ENCODE data around the gene MAP3K20.
"Not testable (repeated sequence)": the region's sequence is repeated elsewhere in the genome, so short reads cannot be mapped to it uniquely, and the experiment has no call there.

MAP3K20 gene

GRCh38 chr2:173128132-173128531 lies 52.5 kb downstream of the MAP3K20 start:
- DNase-seq = not testable (repeated sequence)

- DNase-seq = no peak
These were observed 55.1 kb downstream of the MAP3K20 start for GRCh38 chr2:173130496-173131465.

GRCh38 chr2:173132531-173132930 lies 56.9 kb downstream of the MAP3K20 start:
- DNase-seq = no peak

- DNase-seq = no peak
These were observed 59.1 kb downstream of the MAP3K20 start for GRCh38 chr2:173134703-173135102.

GRCh38 chr2:173136067-173136466 lies 60.4 kb downstream of the MAP3K20 start:
- DNase-seq = no peak

GRCh38 chr2:173136599-173136998 lies 61.0 kb downstream of the MAP3K20 start:
- DNase-seq = no peak

- no peak for DNase-seq
These were observed 62.0 kb downstream of the MAP3K20 start for GRCh38 chr2:173137610-173138009.

- DNase-seq = no peak
These were observed 63.3 kb downstream of the MAP3K20 start for GRCh38 chr2:173138962-173139361.

GRCh38 chr2:173141666-173142065 lies 66.0 kb downstream of the MAP3K20 start:
- no peak for DNase-seq

- DNase-seq = no peak
These were observed 69.8 kb downstream of the MAP3K20 start for GRCh38 chr2:173145454-173145853.

- DNase-seq = no peak
These were observed 70.9 kb downstream of the MAP3K20 start for GRCh38 chr2:173146590-173146989.

GRCh38 chr2:173148520-173148919 lies 72.9 kb downstream of the MAP3K20 start:
- DNase-seq = no peak

- DNase-seq = no peak
These were observed 73.8 kb downstream of the MAP3K20 start for GRCh38 chr2:173149491-173149890.

- no peak for DNase-seq
These were observed 74.4 kb downstream of the MAP3K20 start for GRCh38 chr2:173150087-173150486.

GRCh38 chr2:173150963-173151362 lies 75.3 kb downstream of the MAP3K20 start:
- DNase-seq = no peak

- DNase-seq = no peak
These were observed 76.2 kb downstream of the MAP3K20 start for GRCh38 chr2:173151671-173152401.

- DNase-seq = no peak
These were observed 77.7 kb downstream of the MAP3K20 start for GRCh38 chr2:173153301-173153885.

GRCh38 chr2:173157676-173158293 lies 82.1 kb downstream of the MAP3K20 start:
- DNase-seq = no peak

- no peak for DNase-seq
These were observed 84.3 kb downstream of the MAP3K20 start for GRCh38 chr2:173159791-173160463.

GRCh38 chr2:173160618-173161017 lies 85.0 kb downstream of the MAP3K20 start:
- no peak for DNase-seq

GRCh38 chr2:173161040-173161439 lies 85.4 kb downstream of the MAP3K20 start:
- no peak for DNase-seq

GRCh38 chr2:173161507-173161906 lies 85.9 kb downstream of the MAP3K20 start:
- no peak for DNase-seq

Measured in GDM1 (cell line).